A673 (cell line): ENCODE results near the gene HOXD9.

Source experiments
- CTCF ChIP-seq: fragments of 300-800, 200-600 bp; sonication (generic); conservative IDR thresholded peaks from 2 replicates; pipeline ENCODE4 v1.5.1; 2017; ENCODE audit warnings: low read depth, mild to moderate bottlenecking, antibody characterized with exemption, low read length, moderate library complexity, mixed read lengths
- EZH2 ChIP-seq: fragments of 200-600 bp; sonication (generic); IDR thresholded peaks from 2 replicates; pipeline ENCODE4 v1.6.1; 2017; ENCODE audit warnings: borderline replicate concordance, low read depth, mild to moderate bottlenecking, mixed read lengths, antibody characterized with exemption, low read length; ENCODE audit not compliant: poor library complexity, severe bottlenecking

- TF ChIP-seq CTCF: no peak
- no peak for TF ChIP-seq EZH2
These were observed 19.3 kb upstream of the HOXD9 start for GRCh38 chr2:176103194-176103593.
